Activated T-helper 1 cell treated with Interleukin-2 at 50 U/mL for 16 hours (primary cell): ENCODE results near the gene CFAP251.

ENCODE experiments used
- DNase-seq: peaks from one replicate; pipeline ENCODE4 v3.0.0-alpha.2; 2020; ENCODE audit warnings: low read depth

Gene CFAP251

DNA sequence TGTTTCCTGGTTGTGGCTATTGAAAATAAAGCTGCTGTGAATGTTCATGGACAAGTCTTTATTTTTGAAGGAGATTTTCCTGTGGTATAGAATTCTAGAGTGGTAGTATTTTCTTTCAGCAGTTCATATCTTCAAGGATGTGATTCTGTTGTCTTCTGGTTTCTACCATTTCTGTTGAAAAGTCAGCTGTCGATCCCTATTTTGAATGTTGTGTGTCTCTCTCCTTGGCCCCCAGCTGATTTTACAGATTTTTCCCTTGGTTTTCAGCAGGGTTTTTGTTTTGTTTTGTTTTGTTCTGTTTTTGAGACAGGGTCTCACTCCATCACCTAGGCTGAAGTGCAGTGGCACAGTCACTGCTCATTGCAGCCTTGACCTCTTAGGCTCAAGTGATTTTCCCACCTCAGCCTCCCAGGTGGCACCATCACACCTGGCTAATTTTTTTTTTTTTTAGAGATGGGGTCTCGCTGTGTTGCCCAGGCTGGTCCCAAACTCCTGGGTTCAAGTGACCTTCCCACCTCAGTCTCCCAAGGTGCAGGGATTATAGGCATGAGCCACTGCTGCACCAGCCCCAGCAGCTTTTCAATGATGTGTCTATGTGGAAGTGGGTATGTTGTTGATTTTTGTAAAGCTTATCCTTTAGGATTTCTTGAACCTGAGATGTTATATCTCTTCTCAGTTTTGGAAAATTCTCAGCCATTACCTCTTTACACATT is 28.1 kb downstream of the CFAP251 start:
- DNase-seq = no peak

- DNase-seq = no peak
Measured at GRCh38 chr12:121947981-121948380, 29.6 kb downstream of the CFAP251 start.

- DNase-seq = no peak
Measured at GRCh38 chr12:121949648-121950397, 31.4 kb downstream of the CFAP251 start.

DNA sequence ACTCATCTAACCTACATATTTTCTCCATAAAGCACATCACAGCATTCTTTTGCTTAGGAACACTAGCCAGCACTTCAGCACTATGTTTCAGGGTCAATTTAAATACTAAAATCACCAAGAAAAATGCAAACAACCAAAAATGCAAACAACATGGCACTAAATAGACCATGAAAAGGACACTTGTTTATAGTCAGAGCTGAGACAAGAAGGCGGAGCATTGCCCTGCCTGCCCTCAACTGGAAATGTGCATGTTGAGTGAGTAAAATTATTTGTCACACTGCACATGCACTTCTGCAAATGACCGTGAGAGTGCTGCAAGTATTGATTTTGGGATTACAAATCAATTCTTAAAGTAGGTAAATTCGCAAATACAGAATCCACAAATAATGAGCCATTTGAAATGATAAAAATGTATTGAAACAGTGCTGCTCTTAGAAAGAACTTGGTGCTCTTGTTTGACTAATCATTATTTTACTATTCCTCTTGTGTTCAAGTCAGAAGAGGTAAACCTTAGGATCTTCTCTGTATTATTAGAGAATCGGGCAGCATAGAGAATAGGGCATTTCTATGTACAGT is 34.8 kb downstream of the CFAP251 start:
- DNase-seq = no peak

- DNase-seq = no peak
Measured at GRCh38 chr12:121953695-121954094, 35.3 kb downstream of the CFAP251 start.

DNA sequence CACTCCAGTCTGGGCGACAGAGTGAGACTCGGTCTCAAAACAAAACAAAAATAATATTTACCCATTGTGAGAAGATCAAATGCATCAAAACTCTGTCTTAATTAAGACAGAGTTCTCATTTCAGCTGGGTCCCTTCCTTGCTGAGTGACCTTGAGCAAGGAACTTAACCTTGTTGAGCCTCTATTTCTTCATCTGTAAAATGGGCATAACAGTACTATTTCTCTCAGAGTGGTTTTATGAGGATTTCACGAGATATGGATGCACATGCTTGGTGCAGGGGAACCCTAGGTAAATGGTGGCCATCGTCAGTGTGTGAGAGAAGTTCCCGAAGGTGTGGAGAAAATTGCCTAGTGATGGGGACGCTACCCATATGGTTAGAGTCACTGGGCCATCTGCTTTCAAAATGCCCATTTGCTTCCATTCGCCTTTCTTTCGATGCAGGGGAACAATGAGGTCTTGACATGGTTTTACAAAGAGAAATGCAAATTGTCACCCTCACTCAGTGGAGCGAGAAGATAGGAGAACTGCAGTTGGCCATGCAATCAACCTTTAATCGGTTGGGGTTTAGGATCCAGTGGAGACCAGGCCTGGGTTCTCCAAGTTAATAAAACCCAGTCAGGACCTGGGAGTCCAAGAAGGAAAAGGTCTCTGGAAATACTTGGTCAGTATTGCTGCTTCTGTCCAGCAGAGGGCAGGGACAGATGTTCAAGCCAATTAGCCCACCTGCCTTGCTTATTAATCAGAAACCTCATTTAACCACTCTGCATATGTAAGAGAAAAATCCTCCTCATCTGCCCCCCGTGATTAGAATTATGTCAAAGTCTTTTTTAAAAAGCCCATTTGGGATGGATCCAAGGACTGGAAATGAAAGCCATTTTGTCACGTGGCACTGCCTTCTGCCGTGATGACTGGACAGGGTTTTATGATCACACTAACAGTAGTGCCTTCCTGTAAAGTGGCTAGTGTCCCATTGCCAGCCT is 37.2 kb downstream of the CFAP251 start:
- DNase-seq = no peak

DNA sequence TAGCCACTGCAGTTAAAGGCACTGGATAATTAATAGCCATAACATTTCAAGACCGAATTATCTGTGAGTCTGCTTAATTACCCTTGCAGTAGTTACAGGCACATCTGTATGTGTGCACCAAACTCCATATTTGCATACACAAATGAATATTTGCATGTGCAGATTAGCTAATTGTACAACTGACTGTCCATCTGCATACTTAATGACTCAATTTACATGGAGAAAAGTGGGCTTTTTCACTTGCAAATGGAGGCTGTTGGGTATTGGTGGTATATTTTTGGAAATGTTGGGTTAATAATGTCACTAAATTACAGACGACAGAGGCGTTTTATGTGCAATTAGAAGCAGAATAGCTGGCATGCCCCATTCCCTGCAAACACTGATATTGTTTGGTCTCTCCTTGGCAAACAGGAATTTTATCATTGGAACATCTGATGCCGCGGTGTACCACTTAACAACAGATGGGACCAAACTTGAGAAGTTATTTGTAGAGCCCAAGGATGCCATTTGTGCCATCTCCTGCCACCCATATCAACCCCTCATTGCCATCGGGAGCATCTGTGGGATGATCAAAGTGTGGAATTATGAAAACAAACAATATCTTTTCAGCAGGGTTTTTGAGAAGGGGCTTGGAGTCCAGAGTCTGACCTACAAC is 39.6 kb downstream of the CFAP251 start:
- DNase-seq = no peak

DNA sequence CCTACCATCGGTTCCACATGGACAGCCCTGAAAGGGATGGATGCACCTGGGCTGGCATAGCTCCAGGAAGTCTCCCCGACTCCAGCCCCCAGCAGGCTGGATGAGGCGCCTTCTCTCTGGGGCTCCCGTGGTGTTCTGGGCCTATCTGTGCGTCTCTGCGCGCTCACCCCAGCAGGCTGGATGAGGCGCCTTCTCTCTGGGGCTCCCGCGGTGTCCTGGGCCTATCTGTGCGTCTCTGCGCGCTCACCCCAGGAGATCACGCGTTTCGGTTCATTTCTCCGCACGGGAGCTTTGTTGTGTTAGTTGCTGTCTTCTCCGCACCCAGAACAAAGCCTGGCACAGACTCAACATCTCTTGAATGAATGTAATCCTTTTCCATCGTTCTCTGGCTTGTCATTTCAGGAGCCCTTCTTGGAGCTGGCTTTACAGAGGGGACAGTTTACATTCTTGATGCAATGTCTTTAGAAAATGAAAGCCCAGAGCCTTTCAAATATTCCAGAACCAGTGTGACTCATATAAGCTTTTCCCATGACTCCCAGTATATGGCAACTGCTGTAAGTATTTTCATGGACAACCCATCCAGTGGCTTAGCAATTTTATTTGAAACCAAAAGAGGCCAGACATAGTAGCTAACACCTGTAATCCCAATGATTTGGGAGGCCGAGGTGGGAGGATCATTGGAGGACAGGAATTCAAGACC is 40.3 kb downstream of the CFAP251 start:
- no peak for DNase-seq

GRCh38 chr12:121960541-121960940 is 42.1 kb downstream of the CFAP251 start:
- no peak for DNase-seq

DNA sequence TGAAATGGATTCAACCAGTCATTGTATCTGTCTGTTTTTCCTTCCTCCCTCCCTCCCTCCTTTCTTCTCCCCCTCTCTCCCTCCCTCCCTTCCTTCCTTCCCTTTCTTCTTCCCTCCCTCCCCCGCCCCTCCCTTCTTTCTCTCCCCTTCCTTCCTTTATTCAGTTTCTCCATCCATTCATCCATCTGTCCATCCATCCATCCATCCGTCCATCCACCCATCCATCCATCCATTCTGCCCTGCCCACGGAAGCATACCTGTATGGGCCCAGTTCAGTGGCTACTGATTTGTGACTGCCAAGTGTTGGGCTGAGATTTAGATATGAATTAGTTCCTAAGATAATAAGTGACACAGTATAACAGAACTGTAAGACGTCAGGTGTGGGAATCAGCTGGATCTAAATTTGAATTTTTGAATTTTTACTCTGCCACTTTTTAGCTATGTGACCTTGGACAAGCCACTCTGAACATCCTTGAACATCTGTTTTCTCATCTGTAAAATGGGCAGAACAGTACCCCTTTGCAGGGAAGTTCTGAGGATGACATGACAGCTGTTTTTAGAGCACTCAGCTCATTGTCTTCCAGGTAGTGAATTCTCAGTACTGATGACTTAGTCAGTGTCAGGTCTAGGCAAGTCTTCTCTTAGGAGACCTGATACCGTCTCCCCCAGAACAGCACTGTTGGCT is 42.9 kb downstream of the CFAP251 start:
- DNase-seq = no peak

- no peak for DNase-seq
Measured at GRCh38 chr12:121963341-121964018, 45.1 kb downstream of the CFAP251 start.

DNA sequence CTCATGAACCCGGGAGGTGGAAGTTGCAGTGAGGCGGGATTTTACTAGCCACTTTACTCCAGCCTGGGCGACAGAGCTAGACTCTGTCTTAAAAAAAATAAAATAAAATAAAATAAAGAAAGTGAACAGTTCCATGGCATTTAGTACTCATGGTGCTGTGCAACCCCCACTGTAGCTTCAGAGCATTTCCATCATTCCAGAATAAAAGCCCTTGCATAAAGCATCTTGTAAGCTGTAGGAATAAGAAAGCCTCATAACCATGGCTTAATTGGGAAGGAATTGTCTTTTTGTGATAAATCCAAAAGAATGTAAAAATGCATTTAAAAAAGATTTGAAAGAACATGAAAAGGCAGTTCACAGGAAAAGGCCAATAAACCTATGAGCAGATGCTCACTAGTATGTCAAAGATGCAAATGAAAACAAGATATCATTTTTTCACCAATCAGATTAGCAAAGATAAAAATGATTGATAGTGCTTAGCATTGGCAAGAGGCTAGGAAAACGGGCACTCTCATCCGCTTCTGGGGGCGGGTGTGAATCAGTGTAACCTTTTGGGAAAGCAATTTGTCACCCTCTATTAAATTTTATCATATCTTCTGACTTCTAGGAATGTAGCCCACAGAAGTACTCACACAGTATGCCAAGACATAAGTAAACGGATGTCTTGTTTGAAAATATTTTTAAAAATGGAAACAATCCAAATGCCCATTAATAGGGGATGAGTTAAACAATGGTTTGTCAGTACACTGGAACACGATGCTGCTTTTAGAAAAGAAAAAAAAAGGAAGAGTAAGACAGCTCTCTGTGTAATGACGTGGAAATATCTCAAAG is 46.6 kb downstream of the CFAP251 start:
- DNase-seq = no peak

DNA sequence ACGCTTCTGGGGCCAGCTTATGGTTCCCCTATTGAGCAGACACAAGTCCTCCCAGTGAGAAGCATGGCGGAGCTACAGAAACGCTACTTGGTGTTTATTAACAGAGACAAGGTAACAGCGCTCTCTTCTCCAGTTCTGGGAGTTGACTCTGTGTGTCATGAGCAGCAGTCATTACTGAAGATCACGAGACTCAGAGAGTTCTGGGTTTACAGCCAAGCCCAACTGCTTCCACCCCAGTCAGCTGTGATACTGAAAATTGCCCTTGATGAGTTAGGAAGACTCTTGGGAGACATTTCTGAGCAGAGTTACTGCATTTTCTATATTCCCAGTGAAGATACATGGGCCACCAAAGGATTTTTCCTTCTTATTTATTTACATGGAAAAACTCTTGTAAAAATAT is 48.6 kb downstream of the CFAP251 start:
- DNase-seq = no peak

GRCh38 chr12:121968876-121969275 is 50.5 kb downstream of the CFAP251 start:
- DNase-seq = no peak

DNA sequence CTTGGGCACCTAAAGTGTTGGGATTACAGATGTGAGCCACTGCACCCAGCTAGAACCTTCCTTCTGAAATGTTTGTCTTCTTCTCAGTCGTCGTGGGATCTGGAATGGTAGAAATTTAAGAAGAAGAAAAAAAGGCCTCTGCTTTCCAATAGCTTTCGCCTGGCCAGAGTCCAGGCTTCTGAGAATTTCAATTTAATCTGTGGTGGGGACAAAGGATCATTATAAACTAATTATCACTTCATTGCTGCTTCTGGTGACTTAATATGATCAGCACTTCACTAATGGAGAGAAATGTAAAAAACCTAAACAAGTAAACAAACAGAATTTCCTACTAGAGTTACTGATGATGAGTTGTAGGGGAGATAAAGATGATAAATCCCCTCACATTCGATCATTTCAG is 51.3 kb downstream of the CFAP251 start:
- no peak for DNase-seq

- DNase-seq = no peak
Measured at GRCh38 chr12:121970581-121971300, 52.3 kb downstream of the CFAP251 start.

- no peak for DNase-seq
Measured at GRCh38 chr12:121974026-121974985, 55.9 kb downstream of the CFAP251 start.
